Body of pancreas (tissue), 4 donors: ENCODE results near the gene PAX1.

Experiments used
- CTCF ChIP-seq, 7 experiments: fragments of 450-650 bp in 4 of 7; fragments of 200-600 bp in 3 of 7; sonication (generic) in 3 of 7; IDR thresholded peaks; one replicate each; pipeline ENCODE4 v1.5.1; 2016 to 2019; ENCODE audit warnings: antibody characterized with exemption in 7 of 7
- POLR2A ChIP-seq, 3 donors: fragments of 450-650 bp; IDR thresholded peaks; one replicate each; pipeline ENCODE4 v1.6.1; 2016; ENCODE audit warnings: antibody characterized with exemption in 3 of 3, mild to moderate bottlenecking in 2 of 3

- TF ChIP-seq CTCF (IDR thresholded peaks at IDR 0.05) (no peak), POLR2A (IDR thresholded peaks at IDR 0.05) (no peak)
Observed at GRCh38 chr20:21739682-21740081, 34.2 kb downstream of the PAX1 start.
